SK-N-MC (cell line): Measurements from ENCODE around the gene CAPN11.

Experiments used
- EZH2 ChIP-seq: fragments of 200-600 bp; sonication (generic); IDR thresholded peaks from one replicate; pipeline ENCODE4 v1.6.1; 2017; ENCODE audit warnings: antibody characterized with exemption
- POLR2AphosphoS5 ChIP-seq: IDR thresholded peaks from 2 replicates; pipeline ENCODE4 v1.6.1; 2012; ENCODE audit warnings: mild to moderate bottlenecking, low read depth, low read length, borderline replicate concordance

- TF ChIP-seq EZH2, result no peak
- TF ChIP-seq POLR2AphosphoS5, result no peak
These were observed 61.5 kb downstream of the CAPN11 start for GRCh38 chr6:44219815-44220784.
